GM12874 (cell line): Measurements from ENCODE around the gene SLC27A6.

Experiments
- CTCF ChIP-seq: IDR thresholded peaks from 2 replicates; pipeline ENCODE4 v1.5.1; 2011; ENCODE audit warnings: low read depth, mild to moderate bottlenecking, control low read depth, low read length, moderate library complexity; ENCODE audit not compliant: insufficient read depth

Gene SLC27A6

DNA sequence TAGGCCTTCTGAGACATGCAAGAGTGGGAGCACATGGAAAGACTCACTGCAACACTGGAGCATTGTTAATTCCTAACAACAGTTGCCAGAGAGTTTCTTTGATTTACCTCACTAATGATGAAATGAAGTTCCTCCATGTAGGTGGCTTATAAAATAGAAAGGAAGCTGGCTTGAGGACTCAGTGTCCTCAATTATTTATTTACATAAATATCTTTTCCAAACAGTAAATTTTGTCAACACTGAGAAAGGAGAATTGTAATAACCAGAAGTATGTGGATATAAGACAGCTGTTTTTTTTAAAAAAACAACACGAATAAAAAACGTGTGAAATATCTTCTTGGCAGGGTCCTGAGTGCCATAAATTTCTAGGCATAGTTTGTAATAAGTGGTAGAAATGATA, 9.1 kb upstream of the SLC27A6 start:
- TF ChIP-seq CTCF, result no peak

DNA sequence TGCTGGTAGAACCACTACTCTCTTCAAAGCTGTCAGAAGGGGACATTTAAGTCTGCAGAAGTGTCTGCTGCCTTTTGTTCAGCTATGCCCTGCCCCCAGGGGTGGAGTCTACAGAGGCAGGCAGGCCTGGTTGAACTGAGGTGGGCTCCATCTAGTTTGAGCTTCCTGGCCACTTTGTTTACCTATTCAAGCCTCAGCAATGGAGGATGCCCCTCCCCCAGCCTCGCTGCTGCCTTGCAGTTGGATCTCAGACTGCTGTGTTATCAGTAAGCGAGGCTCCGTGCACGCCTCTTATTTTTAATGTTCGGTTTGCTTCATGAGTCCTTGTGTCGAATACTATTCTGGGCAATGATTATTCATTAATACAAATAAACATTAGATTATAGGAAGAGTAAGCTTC, 3.1 kb upstream of the SLC27A6 start:
- no peak for TF ChIP-seq CTCF

DNA sequence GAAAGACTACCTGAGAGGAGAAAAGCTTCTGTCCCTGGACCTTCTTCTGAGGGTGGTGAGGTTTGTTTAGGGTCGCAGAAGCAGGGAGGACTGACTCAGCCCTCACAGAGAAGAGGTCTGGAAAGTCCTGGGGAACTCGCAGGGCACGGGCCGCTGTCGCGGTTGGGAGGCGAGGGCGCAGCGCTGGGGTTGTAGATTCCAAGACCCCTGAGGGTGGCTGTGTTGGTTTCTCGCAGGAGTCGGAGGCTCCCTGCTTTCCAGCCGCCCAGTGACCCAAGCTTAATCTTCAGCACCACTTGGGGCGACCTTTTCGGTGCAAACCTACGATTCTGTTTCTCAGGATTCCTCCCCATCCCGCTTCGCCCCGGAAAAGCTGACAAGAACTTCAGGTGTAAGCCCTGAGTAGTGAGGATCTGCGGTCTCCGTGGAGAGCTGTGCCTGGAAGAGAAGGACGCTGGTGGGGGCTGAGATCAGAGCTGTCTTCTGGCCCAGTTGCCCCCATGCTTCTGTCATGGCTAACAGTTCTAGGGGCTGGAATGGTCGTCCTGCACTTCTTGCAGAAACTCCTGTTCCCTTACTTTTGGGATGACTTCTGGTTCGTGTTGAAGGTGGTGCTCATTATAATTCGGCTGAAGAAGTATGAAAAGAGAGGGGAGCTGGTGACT, 482 bp downstream of the SLC27A6 start:
- no peak for TF ChIP-seq CTCF

DNA sequence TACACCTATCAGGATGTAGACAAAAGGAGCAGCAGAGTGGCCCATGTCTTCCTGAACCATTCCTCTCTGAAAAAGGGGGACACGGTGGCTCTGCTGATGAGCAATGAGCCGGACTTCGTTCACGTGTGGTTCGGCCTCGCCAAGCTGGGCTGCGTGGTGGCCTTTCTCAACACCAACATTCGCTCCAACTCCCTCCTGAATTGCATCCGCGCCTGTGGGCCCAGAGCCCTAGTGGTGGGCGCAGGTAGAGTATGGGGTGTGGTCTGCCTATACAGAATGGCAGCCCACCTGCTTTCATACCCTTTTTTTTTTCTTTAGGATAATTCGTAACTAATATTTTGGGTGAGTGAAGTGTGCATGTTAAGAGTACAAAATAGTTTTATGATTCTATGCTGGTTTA, 1.1 kb downstream of the SLC27A6 start:
- no peak for TF ChIP-seq CTCF

DNA sequence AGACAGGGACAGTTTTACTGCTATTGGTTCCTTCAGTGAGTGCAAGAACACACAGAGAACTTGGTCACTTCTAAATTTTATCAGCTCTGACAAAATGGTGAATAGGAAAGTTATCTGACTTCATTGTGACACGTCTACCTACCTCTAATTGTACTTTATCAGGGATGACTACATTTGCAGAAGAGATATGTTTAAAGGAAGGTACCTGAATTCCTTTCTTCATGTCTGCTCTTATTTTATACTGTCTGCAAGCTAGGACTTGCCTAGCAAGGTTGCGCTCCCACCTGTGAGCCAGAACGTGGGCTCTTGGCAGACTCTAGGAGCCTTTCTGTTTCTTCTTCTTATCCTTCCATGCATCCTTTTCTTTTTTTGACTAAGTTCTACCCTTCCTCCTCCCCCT, 1.6 kb downstream of the SLC27A6 start:
- no peak for TF ChIP-seq CTCF

- no peak for TF ChIP-seq CTCF
These were observed 8.0 kb downstream of the SLC27A6 start for GRCh38 chr5:128973244-128973643.

- TF ChIP-seq CTCF, result no peak
These were observed 9.3 kb downstream of the SLC27A6 start for GRCh38 chr5:128974567-128974966.
